Lower lobe of right lung (tissue), 2 donors: Measurements from ENCODE around the gene WASHC4. TPM values are rescaled to one million over a fixed set of nuclear protein-coding genes. Genes with fewer than 3 reads are reported as not detected.
A peak's percentile ranks its signal among the peaks of the same experiment; 100 is the strongest.

Source experiments
- ATAC-seq, 2 donors: fragments of 200-7000 bp; cut with Tn5 transposase; one replicate each; pipeline ENCODE4 v1.9.1; 2020 to 2022; ENCODE audit warnings: mild to moderate bottlenecking in 2 of 2, moderate library complexity in 2 of 2
- DNase-seq: peaks from one replicate; pipeline ENCODE4 v3.0.0-alpha.2; 2020
- H3K27ac ChIP-seq: fragments of 200-600 bp; one replicate; pipeline ENCODE4 v1.8.0; 2022
- H3K27me3 ChIP-seq: fragments of 200-600 bp; one replicate; pipeline ENCODE4 v1.8.0; 2022; ENCODE audit warnings: low read depth
- H3K36me3 ChIP-seq: fragments of 200-600 bp; one replicate; pipeline ENCODE4 v1.8.0; 2022; ENCODE audit warnings: mild to moderate bottlenecking
- H3K4me1 ChIP-seq: fragments of 200-600 bp; one replicate; pipeline ENCODE4 v1.8.0; 2022
- H3K4me3 ChIP-seq: fragments of 200-600 bp; one replicate; pipeline ENCODE4 v1.8.0; 2022; ENCODE audit warnings: mild to moderate bottlenecking
- H3K9me3 ChIP-seq: fragments of 200-600 bp; one replicate; pipeline ENCODE4 v1.8.0; 2022
- intact Hi-C: fragments of 100-400 bp; cut with DNase I; formaldehyde crosslinking; loops from one replicate; pipeline ENCODE4 v1.11.0; 2022
- total RNA-seq: library from RNA; stranded (reverse); fragmentation: NEBNext Ultra II Directional; extraction: Animal tissue kit (Norgen Biotek cat#: 25700); gene quantifications from one replicate; pipeline ENCODE4 v1.2.1, GENCODE V29; 2021
- TF ChIP-seq, protein P1 (sequence below): fragments of 200-600 bp; IDR thresholded peaks from one replicate; pipeline ENCODE4 v1.8.0; 2022; ENCODE audit warnings: antibody characterized with exemption, mild to moderate bottlenecking
- donor health status: DM: no; HTN: yes; CAD: no; lungs with severe emphysema.

Gene WASHC4
- total RNA-seq, 1 donor from 2014 or later = 68.9 TPM

- DNase-seq = no peak
- Histone ChIP-seq H3K4me3 (no peak overlapping the region), H3K27me3 (no peaks in the 10 kb centered on the region), H3K9me3 (no peaks in the 10 kb centered on the region), H3K36me3 (no peaks in the 10 kb centered on the region), H3K4me1 (peaks cover 6% of the 10 kb centered on the region), H3K27ac (no peak overlapping the region)
- intact Hi-C loops = no loop called here
- no peak for ATAC-seq
- TF ChIP-seq, protein P1, sequence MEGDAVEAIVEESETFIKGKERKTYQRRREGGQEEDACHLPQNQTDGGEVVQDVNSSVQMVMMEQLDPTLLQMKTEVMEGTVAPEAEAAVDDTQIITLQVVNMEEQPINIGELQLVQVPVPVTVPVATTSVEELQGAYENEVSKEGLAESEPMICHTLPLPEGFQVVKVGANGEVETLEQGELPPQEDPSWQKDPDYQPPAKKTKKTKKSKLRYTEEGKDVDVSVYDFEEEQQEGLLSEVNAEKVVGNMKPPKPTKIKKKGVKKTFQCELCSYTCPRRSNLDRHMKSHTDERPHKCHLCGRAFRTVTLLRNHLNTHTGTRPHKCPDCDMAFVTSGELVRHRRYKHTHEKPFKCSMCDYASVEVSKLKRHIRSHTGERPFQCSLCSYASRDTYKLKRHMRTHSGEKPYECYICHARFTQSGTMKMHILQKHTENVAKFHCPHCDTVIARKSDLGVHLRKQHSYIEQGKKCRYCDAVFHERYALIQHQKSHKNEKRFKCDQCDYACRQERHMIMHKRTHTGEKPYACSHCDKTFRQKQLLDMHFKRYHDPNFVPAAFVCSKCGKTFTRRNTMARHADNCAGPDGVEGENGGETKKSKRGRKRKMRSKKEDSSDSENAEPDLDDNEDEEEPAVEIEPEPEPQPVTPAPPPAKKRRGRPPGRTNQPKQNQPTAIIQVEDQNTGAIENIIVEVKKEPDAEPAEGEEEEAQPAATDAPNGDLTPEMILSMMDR = no peak
Observed at GRCh38 chr12:105077435-105077834, 30.1 kb upstream of the WASHC4 start.

DNA sequence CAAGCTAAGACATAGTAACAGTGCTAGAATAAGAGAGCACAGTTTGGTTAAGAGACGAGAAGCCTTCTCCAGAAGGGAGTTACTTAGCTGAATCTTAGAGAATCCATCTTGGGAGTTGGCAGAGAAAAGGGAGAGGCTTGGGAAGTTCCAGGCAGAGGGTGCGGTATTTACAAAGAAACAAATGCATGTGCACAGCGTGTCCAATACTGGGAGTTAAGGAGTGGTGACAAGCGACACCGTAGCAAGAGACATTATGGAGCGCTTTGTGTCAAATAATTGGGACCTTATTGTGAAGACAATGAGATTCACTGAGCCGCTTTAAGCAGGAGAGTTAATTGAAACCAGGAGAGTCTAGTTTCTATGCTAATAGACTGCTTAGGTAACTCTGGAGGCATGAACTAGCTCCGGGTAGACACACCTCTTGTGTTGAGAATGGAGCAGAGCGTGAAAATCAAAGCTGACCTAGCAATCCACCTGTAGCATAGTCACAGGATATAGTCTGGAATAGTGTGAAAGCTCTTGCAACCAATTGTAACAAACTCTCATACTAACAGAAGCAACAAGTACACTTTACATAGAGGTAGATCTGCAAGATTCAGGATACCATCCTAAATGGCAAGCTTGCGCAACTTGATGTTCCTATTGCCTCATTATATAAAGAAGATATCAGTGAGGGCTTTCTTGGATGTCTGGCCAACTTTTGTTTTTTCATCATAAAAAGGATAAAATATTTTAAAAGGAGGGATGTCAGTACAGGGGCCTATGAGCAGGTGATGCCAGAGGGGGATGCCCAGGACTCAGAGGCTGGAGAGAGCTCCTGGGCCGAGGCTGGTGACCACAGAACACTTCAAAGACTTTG, 28.6 kb upstream of the WASHC4 start:
- TF ChIP-seq, protein P1 = no peak
- peaks cover 13% of the 10 kb centered on the region for H3K4me1 ChIP-seq
- DNase-seq (no peak), ATAC-seq (no peak)
- H3K9me3 ChIP-seq = no peaks in the 10 kb centered on the region
- no peak overlapping the region for H3K4me3 ChIP-seq
- no peak overlapping the region for H3K27ac ChIP-seq
- intact Hi-C loops = no loop called here
- H3K27me3 ChIP-seq = no peaks in the 10 kb centered on the region
- H3K36me3 ChIP-seq = no peaks in the 10 kb centered on the region

- Histone ChIP-seq H3K27me3 (no peaks in the 10 kb centered on the region), H3K4me1 (peaks cover 10% of the 10 kb centered on the region), H3K27ac (no peak overlapping the region), H3K9me3 (no peaks in the 10 kb centered on the region), H3K4me3 (no peak overlapping the region), H3K36me3 (no peaks in the 10 kb centered on the region)
- ATAC-seq (no peak), DNase-seq (no peak)
- intact Hi-C loops = no loop called here
- TF ChIP-seq, protein P1 = no peak
Observed at GRCh38 chr12:105083031-105083430, 24.5 kb upstream of the WASHC4 start.

- Histone ChIP-seq H3K4me3 (peak overlapping the region; percentile 59), H3K4me1 (peaks cover 10% of the 10 kb centered on the region), H3K9me3 (no peaks in the 10 kb centered on the region), H3K27ac (peak overlapping the region; percentile 59), H3K36me3 (no peaks in the 10 kb centered on the region), H3K27me3 (no peaks in the 10 kb centered on the region)
- intact Hi-C loops = no loop called here
- DNase-seq (peak; percentile 70), ATAC-seq (peak; percentile 66 to 75)
- TF ChIP-seq, protein P1 = no peak
Observed at GRCh38 chr12:105083551-105084105, 23.9 kb upstream of the WASHC4 start.

DNA sequence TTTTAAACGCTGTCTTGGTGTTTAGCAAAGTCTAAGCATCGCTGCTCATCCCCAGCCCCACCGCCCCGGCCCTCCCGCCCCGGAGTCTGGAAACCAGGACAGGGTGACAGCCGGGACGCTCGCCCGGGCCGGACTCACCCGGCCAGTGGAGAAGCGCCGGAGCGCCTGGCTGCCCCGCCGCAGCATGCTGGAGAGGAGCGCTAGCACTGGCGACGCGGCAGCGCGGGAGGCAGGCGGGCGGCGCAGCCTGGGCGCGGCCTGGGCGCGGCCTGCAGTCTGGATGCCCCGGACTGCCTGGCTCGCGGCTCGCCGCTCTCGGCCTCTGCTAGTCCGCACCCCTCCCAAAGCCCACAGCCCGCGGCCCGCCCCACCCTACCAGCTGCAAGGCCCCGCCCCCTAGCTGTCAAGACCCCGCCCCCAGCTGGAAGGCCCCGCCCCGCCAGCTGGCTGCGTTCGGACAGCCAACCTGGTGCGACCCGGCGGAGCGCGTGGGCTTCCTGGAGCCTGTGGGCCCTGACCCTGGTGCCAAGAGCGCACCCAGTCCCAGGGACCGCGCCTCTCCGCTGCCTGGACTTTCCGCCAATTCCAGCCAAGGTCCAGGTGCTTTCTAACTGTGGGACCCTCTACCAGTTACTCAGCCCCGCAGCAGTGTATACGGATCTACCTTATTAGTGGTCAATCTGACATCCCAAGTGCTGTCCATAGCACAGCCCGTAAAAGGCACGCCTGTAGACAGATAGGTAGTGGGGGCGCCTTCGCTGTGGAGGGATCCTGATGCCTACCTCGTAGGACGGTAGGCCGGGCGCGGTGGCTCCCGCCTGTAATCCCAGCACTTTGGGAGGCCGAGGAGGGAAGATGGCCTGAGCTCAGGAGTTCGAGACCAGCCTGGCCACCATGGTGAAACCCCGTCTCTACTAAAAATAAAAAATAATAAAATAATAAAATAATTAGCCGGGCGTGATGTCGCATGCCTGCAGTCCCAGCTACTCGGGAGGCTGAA, 23.0 kb upstream of the WASHC4 start, which contains the start of gene ALDH1L2:
Gene ALDH1L2, minus strand, starts transcription at position 208 of the 1,000 bp plus-strand sequence. Its CDS starts 22 bp downstream, at position 186.
- H3K27ac ChIP-seq = peak within 1 kb of the TSS; percentile 59
- peak within 1 kb of the TSS; percentile 59 for H3K4me3 ChIP-seq
- H3K36me3 ChIP-seq = no peaks in the 10 kb centered on the region
- H3K27me3 ChIP-seq = no peaks in the 10 kb centered on the region
- DNase-seq (peak; percentile 89), ATAC-seq (peak; percentile 96 to 98)
- TF ChIP-seq, protein P1 = no peak
- H3K9me3 ChIP-seq = no peaks in the 10 kb centered on the region
- peaks cover 10% of the 10 kb centered on the region for H3K4me1 ChIP-seq
- intact Hi-C loops = no loop called here
